HG03558 (cell line): ENCODE results near the gene CCDC192.
"Not testable (repeated sequence)": the region's sequence is repeated elsewhere in the genome, so short reads cannot be mapped to it uniquely, and the experiment has no call there.

Experiments
- ATAC-seq: cut with Tn5 transposase; IDR thresholded peaks from one replicate; pipeline ENCODE4 v1.9.1; 2021; ENCODE audit warnings: moderate number of reproducible peaks; ENCODE audit not compliant: unreplicated experiment; ENCODE audit errors: extremely low read depth

The CCDC192 gene

GRCh38 chr5:127702926-127703561 lies at the start of gene CCDC192:
TSS of gene CCDC192 (plus strand) at chr5:127703391. CDS start at chr5:127703446, 55 bp downstream.
- ATAC-seq, result no peak

GRCh38 chr5:127656825-127657224 lies 46.4 kb upstream of the CCDC192 start:
- ATAC-seq, result no peak

- no peak for ATAC-seq
These were observed 43.0 kb upstream of the CCDC192 start for GRCh38 chr5:127660047-127660733.

- no peak for ATAC-seq
These were observed 39.1 kb upstream of the CCDC192 start for GRCh38 chr5:127664093-127664492.

- ATAC-seq, result no peak
These were observed 37.5 kb upstream of the CCDC192 start for GRCh38 chr5:127665641-127666040.

- no peak for ATAC-seq
These were observed 37.0 kb upstream of the CCDC192 start for GRCh38 chr5:127666043-127666716.

- no peak for ATAC-seq
These were observed 35.3 kb upstream of the CCDC192 start for GRCh38 chr5:127667926-127668325.

GRCh38 chr5:127671218-127671617 lies 32.0 kb upstream of the CCDC192 start:
- ATAC-seq, result no peak

GRCh38 chr5:127673117-127673800 lies 29.9 kb upstream of the CCDC192 start:
- no peak for ATAC-seq

- not testable (repeated sequence) for ATAC-seq
These were observed 26.2 kb upstream of the CCDC192 start for GRCh38 chr5:127676951-127677350.

- ATAC-seq, result not testable (repeated sequence)
These were observed 23.4 kb upstream of the CCDC192 start for GRCh38 chr5:127679691-127680330.

- no peak for ATAC-seq
These were observed 22.6 kb upstream of the CCDC192 start for GRCh38 chr5:127680595-127680994.

- ATAC-seq, result no peak
These were observed 20.2 kb upstream of the CCDC192 start for GRCh38 chr5:127683008-127683407.

GRCh38 chr5:127684726-127685467 lies 18.3 kb upstream of the CCDC192 start:
- ATAC-seq, result no peak

- no peak for ATAC-seq
These were observed 17.5 kb upstream of the CCDC192 start for GRCh38 chr5:127685662-127686061.

GRCh38 chr5:127686424-127686823 lies 16.8 kb upstream of the CCDC192 start:
- ATAC-seq, result no peak

- ATAC-seq, result no peak
These were observed 8.5 kb upstream of the CCDC192 start for GRCh38 chr5:127694518-127695171.

- no peak for ATAC-seq
These were observed 7.8 kb upstream of the CCDC192 start for GRCh38 chr5:127695346-127695745.

- ATAC-seq, result no peak
These were observed 6.5 kb upstream of the CCDC192 start for GRCh38 chr5:127696683-127697082.
